ENCODE data around the gene CHST1. TPM values are rescaled to one million over a fixed set of nuclear protein-coding genes. Genes with fewer than 3 reads are reported as not detected.

Gene CHST1
- total RNA-seq, 1 donor from 2014 or later: 0.23 TPM

DNA sequence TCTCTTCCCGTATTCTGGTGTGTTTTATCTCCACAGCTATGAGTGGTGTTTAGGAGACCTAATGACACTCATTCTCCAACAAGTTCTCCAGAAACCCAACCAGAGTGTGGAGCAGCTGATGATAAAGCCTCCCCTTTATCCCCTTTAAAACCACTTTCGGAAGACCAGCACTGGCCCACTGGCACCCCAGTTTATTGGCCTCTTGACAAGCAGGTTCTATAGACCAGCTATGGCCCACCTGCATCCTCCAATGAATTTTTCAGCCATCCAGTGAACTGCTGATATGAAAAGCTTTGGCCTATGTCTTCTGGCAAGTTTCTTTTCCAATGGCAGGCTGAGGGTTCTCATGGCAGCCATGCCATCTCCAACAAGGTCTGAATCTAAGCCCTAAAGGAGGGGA lies 27.4 kb downstream of the CHST1 start:
- DNase-seq (ENCODE audit: low spot score): no peak
- H3K4me1 Mint-ChIP-seq (ENCODE audit: low read depth): no peaks in the 10 kb centered on the region
- peaks cover 6% of the 10 kb centered on the region for H3K9me3 Mint-ChIP-seq
- peaks cover 6% of the 10 kb centered on the region for H3K27me3 Mint-ChIP-seq (ENCODE audit: insufficient read depth)
- no peak overlapping the region for H3K27ac Mint-ChIP-seq
- no peaks in the 10 kb centered on the region for H3K36me3 Mint-ChIP-seq (ENCODE audit: low read depth)
- intact Hi-C loops (cut with micrococcal nuclease): no loop called here
- no peak overlapping the region for H3K4me3 Mint-ChIP-seq

DNA sequence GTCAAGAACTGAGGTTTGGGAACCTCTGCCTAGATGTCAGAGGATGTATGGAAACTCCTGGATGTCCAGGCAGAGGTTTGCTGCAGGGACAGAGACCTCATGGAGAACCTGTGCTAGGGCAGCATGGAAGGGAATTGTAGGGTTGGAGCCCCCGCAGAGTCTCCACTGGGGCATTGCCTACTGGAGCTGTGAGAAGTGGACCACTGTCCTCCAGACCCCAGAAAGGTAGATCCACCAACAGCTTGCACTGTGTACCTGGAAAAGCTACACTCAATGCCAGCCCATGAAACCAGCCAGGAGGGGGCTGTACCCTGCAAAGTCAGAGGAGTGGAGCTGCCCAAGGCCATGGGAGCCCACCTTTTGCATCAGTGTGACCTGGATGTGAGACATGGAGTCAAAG lies 29.5 kb downstream of the CHST1 start:
- Mint-ChIP-seq H3K9me3 (peaks cover 6% of the 10 kb centered on the region), H3K4me1 (ENCODE audit: low read depth) (no peaks in the 10 kb centered on the region), H3K27ac (no peak overlapping the region), H3K36me3 (ENCODE audit: low read depth) (no peaks in the 10 kb centered on the region), H3K27me3 (ENCODE audit: insufficient read depth) (peaks cover 6% of the 10 kb centered on the region), H3K4me3 (no peak overlapping the region)
- DNase-seq (ENCODE audit: low spot score): no peak
- intact Hi-C loops (cut with micrococcal nuclease): no loop called here

DNA sequence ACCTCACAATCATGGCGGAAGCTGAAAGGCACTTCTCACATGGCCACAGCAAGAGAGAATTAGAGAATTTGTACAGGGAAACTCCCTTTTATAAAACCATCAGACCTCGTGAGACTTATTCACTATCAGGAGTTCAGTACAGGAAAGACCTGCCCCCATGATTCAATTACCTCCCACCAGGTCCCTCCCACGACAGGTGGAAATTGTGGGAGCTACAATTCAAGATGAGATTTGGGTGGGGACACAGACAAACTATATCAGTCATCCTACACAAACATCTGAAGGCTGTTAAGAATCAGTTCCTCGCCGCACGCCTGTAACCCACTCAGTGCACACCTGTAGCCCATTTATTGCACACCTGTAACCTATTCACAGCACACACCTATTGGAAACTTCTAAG lies 39.8 kb downstream of the CHST1 start:
- H3K27me3 Mint-ChIP-seq (ENCODE audit: insufficient read depth): peaks cover 4% of the 10 kb centered on the region
- no peaks in the 10 kb centered on the region for H3K4me1 Mint-ChIP-seq (ENCODE audit: low read depth)
- H3K4me3 Mint-ChIP-seq: no peak overlapping the region
- no peak overlapping the region for H3K27ac Mint-ChIP-seq
- H3K36me3 Mint-ChIP-seq (ENCODE audit: low read depth): no peaks in the 10 kb centered on the region
- intact Hi-C loops (cut with micrococcal nuclease): no loop called here
- peaks cover 4% of the 10 kb centered on the region for H3K9me3 Mint-ChIP-seq
- no peak for DNase-seq (ENCODE audit: low spot score)

DNA sequence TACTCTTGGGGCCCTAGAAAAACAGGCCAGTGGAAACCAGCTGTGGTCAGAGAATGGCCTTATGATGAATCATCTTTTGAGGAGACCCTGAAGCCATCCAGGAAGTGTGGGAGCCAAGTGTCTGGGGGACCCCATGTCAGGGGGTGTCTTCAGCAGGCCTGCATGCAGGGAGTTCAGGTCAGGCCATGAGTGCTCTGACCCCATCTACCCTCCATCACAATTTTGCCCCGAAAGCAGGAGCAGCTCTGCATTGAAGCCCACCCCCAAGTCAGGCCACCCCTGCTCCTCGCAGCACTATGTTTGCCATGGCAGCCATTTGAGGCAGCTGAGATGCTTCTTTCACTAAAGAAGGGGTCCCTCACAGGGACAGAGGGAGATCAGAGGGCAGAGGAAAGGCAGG lies 41.3 kb downstream of the CHST1 start:
- Mint-ChIP-seq H3K27me3 (ENCODE audit: insufficient read depth) (peaks cover 3% of the 10 kb centered on the region), H3K9me3 (peaks cover 10% of the 10 kb centered on the region), H3K27ac (no peak overlapping the region), H3K36me3 (ENCODE audit: low read depth) (no peaks in the 10 kb centered on the region), H3K4me1 (ENCODE audit: low read depth) (no peaks in the 10 kb centered on the region), H3K4me3 (no peak overlapping the region)
- intact Hi-C loops (cut with micrococcal nuclease): no loop called here
- no peak for DNase-seq (ENCODE audit: low spot score)

DNA sequence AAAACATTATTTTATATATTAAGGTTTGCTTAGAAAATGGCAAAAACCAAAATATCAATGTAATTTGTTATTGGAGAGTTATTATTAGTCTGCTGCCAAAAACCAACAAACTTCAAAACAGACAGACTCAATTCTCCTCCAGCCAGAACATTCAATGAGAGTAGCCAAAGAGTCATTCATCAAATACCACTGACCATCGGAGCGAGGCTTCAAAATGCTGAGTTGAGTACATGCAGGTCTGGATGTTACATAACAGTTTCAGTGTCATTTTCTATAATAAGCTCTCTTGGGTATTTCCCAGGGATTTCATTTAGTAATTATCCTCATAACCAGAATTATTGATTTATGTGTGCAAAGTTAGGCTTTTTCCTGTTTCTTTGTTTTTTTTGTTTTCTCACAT lies 42.6 kb downstream of the CHST1 start:
- peaks cover 10% of the 10 kb centered on the region for H3K9me3 Mint-ChIP-seq
- H3K4me3 Mint-ChIP-seq: no peak overlapping the region
- intact Hi-C loops (cut with micrococcal nuclease): no loop called here
- H3K36me3 Mint-ChIP-seq (ENCODE audit: low read depth): no peaks in the 10 kb centered on the region
- H3K4me1 Mint-ChIP-seq (ENCODE audit: low read depth): no peaks in the 10 kb centered on the region
- H3K27me3 Mint-ChIP-seq (ENCODE audit: insufficient read depth): peaks cover 3% of the 10 kb centered on the region
- DNase-seq (ENCODE audit: low spot score): no peak
- H3K27ac Mint-ChIP-seq: no peak overlapping the region

DNA sequence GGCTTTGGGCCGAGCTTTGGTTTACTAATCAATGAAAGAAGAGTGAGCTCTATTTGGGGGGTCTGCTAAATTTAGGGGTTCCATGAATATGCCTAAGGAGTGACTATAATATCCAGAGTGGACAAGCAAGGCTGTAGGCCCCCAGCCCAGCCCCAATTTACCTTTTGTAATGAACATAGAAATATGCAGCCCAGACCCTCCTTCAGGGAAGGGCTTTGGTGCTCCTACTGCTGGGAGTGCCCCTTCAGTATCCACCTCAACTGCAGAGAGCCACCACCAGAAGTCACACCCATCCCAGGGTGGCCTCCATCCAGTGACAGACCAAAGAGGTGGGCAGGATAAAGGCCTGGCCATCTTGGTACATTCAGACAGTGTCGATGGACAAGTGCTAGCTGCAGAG lies 43.1 kb downstream of the CHST1 start:
- peaks cover 10% of the 10 kb centered on the region for H3K9me3 Mint-ChIP-seq
- intact Hi-C loops (cut with micrococcal nuclease): no loop called here
- no peak for DNase-seq (ENCODE audit: low spot score)

DNA sequence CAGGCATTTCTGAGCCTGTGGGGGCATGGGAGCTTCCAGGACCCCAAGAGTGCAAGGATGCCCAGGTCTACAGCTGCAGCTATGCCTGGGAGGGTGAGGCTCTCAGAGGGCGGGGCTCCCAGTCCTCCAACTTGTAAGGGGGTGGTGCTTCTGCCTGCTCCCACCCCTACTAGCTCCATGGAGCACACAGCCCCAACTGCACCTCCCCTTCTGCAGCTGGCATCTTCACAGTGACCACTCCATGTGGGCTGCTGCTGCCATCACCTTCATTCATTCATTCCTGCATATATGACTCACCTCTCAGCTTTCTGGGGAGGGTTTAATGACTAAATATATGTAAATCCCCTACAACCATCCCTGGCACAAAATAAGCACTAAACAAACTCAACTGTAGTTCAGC lies 43.8 kb downstream of the CHST1 start:
- Mint-ChIP-seq H3K4me1 (ENCODE audit: low read depth) (no peaks in the 10 kb centered on the region), H3K27me3 (ENCODE audit: insufficient read depth) (peaks cover 11% of the 10 kb centered on the region), H3K27ac (no peak overlapping the region), H3K4me3 (no peak overlapping the region), H3K36me3 (ENCODE audit: low read depth) (no peaks in the 10 kb centered on the region), H3K9me3 (peaks cover 10% of the 10 kb centered on the region)
- no peak for DNase-seq (ENCODE audit: low spot score)
- intact Hi-C loops (cut with micrococcal nuclease): no loop called here

More for the DNA sequence above, 43.1 kb downstream of the CHST1 start:
- Mint-ChIP-seq H3K27me3 (ENCODE audit: insufficient read depth) (peaks cover 9% of the 10 kb centered on the region), H3K4me3 (no peak overlapping the region), H3K4me1 (ENCODE audit: low read depth) (no peaks in the 10 kb centered on the region), H3K36me3 (ENCODE audit: low read depth) (no peaks in the 10 kb centered on the region), H3K27ac (no peak overlapping the region)

DNA sequence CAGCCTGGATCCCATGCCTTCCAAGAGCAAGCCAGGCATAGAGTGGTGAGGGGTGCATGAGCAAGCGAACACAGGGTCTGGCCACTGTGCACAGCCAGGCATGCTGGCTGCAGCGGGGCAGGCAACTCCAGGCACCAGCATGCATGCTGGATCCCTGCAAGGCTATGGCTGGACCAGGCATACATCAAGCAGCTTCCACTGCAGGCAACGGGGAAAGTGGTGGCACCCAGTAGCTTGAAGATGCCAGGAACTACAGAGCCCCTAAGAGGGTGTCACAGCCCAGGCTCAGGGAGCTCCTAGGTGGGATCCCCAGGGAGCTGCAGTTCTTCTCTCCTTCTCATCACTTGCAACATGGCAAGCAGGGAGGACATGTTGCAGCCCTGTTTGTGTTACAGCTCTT lies 45.2 kb downstream of the CHST1 start:
- no peak overlapping the region for H3K4me3 Mint-ChIP-seq
- no peak overlapping the region for H3K27ac Mint-ChIP-seq
- DNase-seq (ENCODE audit: low spot score): no peak
- no peaks in the 10 kb centered on the region for H3K36me3 Mint-ChIP-seq (ENCODE audit: low read depth)
- intact Hi-C loops (cut with micrococcal nuclease): no loop called here
- peaks cover 9% of the 10 kb centered on the region for H3K27me3 Mint-ChIP-seq (ENCODE audit: insufficient read depth)
- no peaks in the 10 kb centered on the region for H3K4me1 Mint-ChIP-seq (ENCODE audit: low read depth)
- peaks cover 10% of the 10 kb centered on the region for H3K9me3 Mint-ChIP-seq

DNA sequence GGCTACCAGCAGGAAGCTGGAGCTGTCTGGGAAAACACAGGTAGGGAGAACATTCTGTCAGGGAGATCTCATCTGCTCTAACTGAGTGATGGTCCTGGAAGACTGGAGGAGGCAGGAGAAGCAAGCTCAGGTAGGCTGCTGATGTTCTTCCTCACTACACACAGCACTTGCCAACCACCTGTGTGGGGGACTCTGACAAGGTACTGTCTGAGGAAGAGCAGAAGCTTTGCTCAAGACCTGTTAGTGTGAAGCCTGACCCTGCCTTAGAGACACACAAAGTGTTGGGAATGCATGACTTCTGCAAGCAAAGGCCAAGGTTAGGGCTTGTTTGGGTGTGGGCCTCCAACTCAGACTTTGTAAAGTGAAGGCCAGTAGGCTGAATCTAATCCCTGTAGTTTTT lies 46.5 kb downstream of the CHST1 start:
- peaks cover 10% of the 10 kb centered on the region for H3K9me3 Mint-ChIP-seq
- H3K4me3 Mint-ChIP-seq: no peak overlapping the region
- intact Hi-C loops (cut with micrococcal nuclease): no loop called here
- H3K27me3 Mint-ChIP-seq (ENCODE audit: insufficient read depth): peaks cover 9% of the 10 kb centered on the region
- no peaks in the 10 kb centered on the region for H3K4me1 Mint-ChIP-seq (ENCODE audit: low read depth)
- no peaks in the 10 kb centered on the region for H3K36me3 Mint-ChIP-seq (ENCODE audit: low read depth)
- no peak for DNase-seq (ENCODE audit: low spot score)
- no peak overlapping the region for H3K27ac Mint-ChIP-seq

DNA sequence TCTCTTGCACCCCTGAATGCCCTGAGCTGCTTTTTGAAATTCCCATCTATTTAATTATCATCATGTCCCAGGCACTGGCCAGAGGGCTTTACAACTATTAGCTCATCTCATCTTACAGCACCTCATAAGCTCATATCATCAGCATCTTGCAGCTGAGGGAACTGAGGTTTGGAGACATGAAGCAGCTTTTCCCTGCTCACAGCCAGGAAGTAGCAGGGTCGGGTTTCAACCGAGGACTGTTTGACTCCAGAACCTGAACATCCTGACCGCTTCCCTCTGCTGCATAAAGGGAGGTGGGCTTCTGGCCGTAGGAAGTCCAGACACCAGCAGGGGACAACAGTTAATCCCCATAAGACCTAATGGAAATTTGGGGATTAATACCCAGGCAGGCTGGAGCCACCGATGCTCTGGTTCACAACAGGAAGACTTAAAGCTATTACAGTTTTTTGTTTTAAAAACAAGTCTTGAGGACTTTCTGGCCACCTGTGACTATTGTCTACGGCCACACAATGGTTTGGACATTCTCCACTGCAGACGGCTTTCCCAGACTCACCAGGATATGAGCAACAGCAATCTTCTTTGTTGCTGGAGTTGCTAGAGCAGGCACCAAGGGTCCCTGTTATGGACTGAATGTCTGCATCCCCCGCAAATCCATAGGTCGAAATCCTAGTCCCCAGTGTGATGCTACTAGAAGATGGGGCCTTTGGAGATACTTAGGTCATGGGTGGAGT lies 47.4 kb downstream of the CHST1 start:
- peaks cover 9% of the 10 kb centered on the region for H3K27me3 Mint-ChIP-seq (ENCODE audit: insufficient read depth)
- H3K9me3 Mint-ChIP-seq: peaks cover 10% of the 10 kb centered on the region
- no peak for DNase-seq (ENCODE audit: low spot score)
- no peak overlapping the region for H3K27ac Mint-ChIP-seq
- no peaks in the 10 kb centered on the region for H3K4me1 Mint-ChIP-seq (ENCODE audit: low read depth)
- intact Hi-C loops (cut with micrococcal nuclease): no loop called here
- no peaks in the 10 kb centered on the region for H3K36me3 Mint-ChIP-seq (ENCODE audit: low read depth)
- no peak overlapping the region for H3K4me3 Mint-ChIP-seq

DNA sequence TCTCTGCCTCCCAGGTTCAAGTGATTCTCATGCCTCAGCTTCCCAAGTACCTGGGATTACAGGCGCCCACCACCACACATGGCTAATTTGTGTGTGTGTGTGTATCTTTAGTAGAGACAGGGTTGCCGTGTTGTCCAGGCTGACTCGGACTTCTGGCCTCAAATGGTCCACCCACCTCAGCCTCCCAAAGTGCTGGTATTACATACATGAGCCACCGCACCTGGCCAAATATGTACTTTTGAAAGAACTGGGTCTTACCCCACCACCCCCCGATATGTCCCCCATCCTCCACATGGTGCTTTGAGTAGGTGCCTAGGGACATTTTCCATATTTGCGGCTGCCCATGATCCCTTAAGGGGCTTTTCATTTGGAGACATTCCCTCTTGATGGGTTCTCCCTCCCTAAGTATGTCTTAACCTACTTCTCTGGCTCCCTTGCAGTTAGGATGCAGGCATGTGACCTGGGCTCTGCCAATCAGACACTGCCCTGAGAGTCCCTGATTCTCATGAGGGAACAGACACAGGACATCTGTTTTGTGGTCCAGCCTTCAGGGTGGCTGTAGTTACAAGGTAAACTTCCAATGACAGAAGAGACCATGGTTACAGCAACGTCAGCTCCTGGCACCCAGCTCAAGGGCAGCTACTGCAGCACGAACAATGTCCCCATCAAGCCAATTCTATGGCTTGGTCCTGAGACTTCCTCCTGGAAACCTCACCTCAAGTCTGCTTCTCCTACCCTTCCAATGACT lies 48.4 kb downstream of the CHST1 start:
- intact Hi-C loops (cut with micrococcal nuclease): no loop called here
- Mint-ChIP-seq H3K27me3 (ENCODE audit: insufficient read depth) (peaks cover 9% of the 10 kb centered on the region), H3K9me3 (peaks cover 10% of the 10 kb centered on the region), H3K4me1 (ENCODE audit: low read depth) (no peaks in the 10 kb centered on the region), H3K27ac (no peak overlapping the region), H3K36me3 (ENCODE audit: low read depth) (no peaks in the 10 kb centered on the region), H3K4me3 (no peak overlapping the region)
- no peak for DNase-seq (ENCODE audit: low spot score)

DNA sequence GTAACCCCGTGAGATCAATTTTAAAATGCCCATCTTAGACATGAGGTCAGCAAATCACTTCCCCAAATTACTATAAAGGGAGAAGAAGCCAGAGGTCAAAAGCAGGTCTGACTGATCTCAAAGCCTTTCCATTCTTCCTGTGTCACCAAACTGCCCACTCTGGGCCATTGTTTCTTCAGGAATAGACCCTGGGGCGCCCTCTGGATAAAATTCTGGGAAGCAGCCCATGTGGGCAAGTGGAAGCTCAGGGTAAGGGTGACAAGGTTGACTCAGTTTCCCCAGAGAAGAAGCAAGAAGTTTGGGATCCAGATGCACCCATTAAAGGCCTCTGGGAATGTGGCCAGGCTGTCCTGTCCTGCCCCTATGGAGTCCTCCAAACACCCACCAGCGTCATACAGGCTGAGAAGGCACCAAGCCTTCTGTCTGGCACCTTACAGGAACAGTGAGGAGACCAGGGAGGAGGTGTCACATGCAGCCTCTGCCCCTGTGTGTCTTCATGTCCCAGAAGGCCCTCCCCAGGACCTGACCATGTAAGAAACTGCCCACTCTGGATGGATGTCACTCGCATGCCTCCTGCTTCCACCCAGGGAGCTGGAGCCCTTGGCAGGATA lies 50.1 kb downstream of the CHST1 start:
- peaks cover 9% of the 10 kb centered on the region for H3K27me3 Mint-ChIP-seq (ENCODE audit: insufficient read depth)
- no peaks in the 10 kb centered on the region for H3K4me1 Mint-ChIP-seq (ENCODE audit: low read depth)
- no peak for DNase-seq (ENCODE audit: low spot score)
- no peaks in the 10 kb centered on the region for H3K36me3 Mint-ChIP-seq (ENCODE audit: low read depth)
- intact Hi-C loops (cut with micrococcal nuclease): no loop called here
- H3K9me3 Mint-ChIP-seq: peaks cover 6% of the 10 kb centered on the region
- no peak overlapping the region for H3K4me3 Mint-ChIP-seq
- H3K27ac Mint-ChIP-seq: no peak overlapping the region

DNA sequence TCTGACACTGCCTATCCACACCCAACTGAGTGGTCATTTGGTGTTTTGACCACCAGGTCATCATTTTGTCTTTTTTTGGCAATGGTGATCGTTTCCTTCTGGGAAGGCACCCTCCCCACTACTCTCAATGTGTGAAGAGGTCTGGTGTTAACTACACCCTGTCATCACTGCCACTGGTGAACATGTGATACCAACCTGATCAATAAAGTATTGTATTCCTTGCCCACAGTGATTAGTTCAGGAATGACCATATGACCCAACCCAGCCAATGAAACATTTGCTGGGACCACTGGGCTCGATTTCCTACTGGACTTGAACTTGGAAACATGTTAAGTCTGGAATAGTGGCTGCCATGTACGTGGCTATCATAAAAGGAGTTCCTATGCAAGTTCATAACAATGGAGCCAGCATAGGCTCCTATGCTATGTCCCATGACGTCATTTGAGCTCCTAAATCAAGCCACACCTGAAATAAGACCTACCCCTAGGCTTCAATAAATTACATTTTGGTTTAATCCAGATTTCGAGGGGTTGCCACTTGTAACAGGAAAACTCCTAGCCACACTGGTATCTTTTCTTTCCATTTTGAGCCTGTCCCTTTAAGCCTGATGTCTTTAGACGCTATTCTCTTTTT lies 51.1 kb downstream of the CHST1 start:
- H3K4me1 Mint-ChIP-seq (ENCODE audit: low read depth): no peaks in the 10 kb centered on the region
- H3K36me3 Mint-ChIP-seq (ENCODE audit: low read depth): no peaks in the 10 kb centered on the region
- peaks cover 8% of the 10 kb centered on the region for H3K27me3 Mint-ChIP-seq (ENCODE audit: insufficient read depth)
- intact Hi-C loops (cut with micrococcal nuclease): no loop called here
- H3K27ac Mint-ChIP-seq: no peak overlapping the region
- H3K4me3 Mint-ChIP-seq: no peak overlapping the region
- DNase-seq (ENCODE audit: low spot score): no peak
- H3K9me3 Mint-ChIP-seq: peaks cover 1% of the 10 kb centered on the region

Measured in activated T-helper 1 cell treated with anti-CD3 and anti-CD28 coated beads, Interleukin-12 subunit alpha, Interleukin-12 subunit beta, Interleukin-2, Interleukin-4 antibody, amounts not matched to agents 30 ng/mL and 10 ng/mL and 1 ng/mL, durations not matched to agents 14 hours and 24 hours and 36 hours (primary cell).